Measurements from ENCODE around the gene GDPD2.

The GDPD2 gene

DNA sequence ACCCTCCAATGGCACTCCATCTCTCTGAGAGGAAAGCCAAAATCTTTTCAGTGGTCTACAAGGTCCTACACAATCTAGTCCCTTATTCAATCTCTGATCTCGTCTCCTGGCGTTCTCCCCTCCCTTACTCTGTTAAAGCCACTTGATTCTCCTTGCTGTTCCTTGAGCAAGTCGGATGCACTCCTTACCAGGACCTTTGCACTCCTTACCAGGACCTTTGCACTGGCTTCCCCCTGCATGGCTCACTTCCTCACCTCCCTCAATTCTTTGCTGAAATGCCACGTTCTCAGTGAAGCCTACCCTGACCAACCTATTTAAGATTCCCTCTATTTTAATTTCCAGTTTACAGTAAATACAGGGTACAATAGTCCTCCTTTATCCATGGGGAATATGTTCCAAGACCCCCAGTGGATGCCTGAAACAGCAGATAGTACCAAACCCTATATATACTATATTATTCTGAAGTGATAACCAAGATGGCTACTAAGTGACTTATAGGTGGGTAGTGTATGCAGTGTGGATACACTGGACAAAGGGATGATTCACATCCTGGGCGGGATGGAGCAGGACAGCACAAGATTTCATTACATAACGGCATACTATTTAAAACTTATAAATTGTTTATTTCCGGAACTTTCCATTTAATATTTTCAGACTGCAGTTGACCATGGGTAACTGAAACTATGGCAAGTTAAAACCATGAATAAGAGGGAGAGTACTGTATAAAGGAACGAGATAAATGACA lies 15.0 kb downstream of the GDPD2 start:
- no peak for DNase-seq (ENCODE audit: low read depth)

DNA sequence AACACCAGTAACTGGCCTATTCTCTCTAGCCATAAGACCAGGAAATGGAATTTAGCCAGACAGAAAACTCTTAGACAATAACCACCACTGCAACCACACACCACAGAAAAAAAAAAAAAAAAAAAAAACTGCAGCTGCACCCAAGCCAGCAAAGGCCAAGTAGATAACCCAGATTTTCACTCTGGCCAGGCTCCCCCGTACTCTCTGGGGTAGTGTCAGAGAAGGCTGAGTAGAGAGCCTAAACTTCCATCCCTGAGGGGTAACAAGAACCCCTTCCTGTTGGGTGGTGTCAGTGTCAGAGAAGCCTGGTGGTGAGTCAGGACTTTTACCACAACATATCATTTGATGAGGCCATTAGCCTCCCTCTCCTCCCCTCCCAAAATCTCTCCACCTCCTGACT lies 15.9 kb downstream of the GDPD2 start:
- no peak for DNase-seq (ENCODE audit: low read depth)

DNA sequence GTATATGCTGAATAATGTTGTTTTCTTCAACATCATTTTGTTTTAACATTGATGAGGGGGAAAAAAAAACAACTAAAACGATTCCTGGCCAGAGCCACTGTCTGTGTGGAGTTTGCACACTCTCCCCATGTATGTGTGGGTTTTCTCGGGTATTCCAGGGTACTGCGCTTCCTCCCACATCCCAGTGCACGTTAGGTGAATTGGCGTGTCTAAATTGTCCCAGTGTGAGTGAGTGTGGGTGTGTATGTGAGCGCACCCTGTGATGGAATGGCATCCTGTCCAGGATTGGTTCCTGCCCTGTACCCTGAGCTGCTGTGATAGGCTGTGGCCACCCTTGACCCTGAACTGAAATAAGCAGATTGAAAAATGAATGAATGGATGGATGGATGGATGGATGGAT lies 19.1 kb downstream of the GDPD2 start:
- DNase-seq (ENCODE audit: low read depth), result no peak

DNA sequence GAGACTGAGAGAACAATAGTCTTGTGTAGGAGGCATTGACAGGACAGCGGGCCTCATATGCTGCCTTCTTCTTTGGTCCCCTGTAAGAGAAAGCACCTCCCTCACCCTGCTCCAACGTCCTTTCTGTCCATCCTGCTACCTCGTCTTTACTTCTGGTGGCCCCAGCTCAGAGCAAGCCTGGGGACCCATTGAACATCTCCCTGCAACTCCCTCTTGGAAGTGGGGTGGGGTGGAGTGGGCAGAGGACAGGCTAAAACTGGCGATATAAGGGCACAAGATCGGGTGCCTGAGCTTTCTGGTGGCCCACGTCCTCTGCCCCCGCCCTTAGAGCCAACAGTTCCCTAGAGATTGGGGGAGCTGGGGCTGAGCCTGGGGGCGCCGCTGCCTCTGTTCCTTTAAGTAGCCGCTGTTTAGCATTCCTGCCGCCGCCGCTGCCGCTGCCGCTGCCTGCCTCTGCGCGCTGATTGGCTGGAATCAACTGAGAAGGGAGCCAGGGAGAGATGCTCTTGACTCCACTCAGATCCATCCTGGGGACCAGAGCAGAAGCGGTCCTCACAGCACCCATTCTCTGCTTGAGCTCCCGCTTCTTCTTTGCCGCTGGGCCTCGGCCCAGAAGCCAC lies 21.3 kb downstream of the GDPD2 start, which contains the start of gene DLG3:
Gene DLG3 (plus strand): TSS at position 510 of the 620 bp plus-strand sequence. CDS start 367 bp downstream, outside the sequence.
- no peak for DNase-seq (ENCODE audit: low read depth)

DNA sequence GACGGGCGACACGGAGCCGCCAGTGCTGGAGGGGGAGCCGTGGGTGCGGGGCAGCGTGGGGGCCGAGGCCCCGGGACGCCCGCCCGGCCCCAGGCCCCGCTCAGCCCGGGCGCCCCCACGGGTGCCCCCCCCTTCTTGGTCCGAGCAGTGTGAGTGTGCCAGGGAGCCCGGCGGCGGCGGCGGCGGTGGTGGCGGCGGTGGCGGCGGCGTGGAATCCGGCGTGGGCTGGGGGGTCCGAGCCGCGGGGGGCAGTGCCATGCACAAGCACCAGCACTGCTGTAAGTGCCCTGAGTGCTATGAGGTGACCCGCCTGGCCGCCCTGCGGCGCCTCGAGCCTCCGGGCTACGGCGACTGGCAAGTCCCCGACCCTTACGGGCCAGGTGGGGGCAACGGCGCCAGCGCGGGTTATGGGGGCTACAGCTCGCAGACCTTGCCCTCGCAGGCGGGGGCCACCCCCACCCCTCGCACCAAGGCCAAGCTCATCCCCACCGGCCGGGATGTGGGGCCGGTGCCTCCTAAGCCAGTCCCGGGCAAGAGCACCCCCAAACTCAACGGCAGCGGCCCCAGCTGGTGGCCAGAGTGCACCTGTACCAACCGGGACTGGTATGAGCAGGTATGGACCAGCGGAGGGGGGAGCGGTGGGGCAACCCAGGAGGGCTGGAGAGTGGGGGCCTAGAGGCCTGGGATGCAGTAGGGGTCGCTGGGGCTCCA lies 22.0 kb downstream of the GDPD2 start:
- no peak for DNase-seq (ENCODE audit: low read depth)

DNA sequence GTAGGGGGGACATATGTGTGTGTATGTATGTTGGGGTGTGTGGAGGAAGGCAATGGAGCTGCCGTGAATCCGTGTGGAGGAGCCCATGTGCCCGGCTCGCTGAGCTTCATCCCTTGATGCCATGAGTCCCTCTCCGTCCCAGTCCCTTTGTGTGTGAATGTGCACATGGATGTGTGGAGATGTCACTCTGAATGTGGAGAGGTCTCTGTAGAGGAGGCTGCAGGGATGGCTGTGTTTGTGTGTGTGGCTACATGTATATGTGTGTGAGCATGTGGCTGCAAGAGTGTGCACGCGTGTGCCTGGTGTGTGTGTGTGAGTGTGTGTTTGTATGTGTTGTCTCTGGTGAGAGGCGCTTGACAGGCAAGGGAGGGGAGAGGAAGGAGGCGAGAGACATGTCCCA lies 22.8 kb downstream of the GDPD2 start:
- DNase-seq (ENCODE audit: low read depth), result no peak

DNA sequence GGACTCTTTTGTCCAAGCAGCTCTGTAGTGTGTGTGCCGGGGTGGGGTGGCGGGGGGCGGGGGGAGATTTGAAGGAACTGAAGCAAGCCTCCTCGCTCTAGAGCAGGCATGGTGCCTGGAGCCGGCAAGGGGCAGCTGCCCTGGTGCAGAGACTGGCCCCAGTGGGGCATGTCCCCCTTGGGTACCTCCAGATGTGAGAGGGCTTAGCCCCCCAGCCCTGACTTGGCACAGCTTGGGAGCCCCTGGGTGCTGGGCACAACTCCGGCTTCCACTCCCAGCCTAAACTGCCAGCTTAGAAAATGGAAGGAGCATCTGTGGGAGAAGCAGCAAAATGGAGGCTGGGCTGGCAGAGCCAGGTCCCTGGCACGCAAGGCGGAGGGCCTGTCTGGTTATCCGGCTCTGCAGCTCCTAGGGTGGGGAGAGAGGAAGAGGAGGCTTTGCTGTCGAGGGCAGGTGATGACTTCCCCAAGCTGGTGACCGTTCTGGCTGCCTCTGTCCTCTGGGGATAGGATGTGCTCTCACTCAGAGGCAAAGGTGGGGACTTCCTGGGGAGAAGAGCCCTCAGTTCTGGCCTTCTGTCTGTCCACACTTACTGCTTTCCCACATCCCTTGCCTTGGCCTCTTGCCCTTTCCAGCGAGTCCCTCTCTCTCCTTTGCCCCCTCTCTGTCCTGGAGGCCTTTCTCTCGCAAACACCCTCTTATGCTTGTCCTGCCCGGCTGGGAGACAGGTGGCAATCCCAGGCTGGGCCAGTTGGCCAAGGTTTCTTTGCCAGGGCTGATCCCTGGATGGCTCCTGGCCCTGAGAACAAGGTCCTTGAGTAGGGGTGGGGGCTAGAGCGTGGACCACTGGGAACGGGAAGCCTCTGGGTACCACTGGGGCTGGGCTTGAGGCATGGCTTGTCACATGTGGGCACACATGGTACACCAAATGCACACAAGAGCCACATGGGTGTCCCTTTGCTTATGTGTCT lies 23.6 kb downstream of the GDPD2 start:
- DNase-seq (ENCODE audit: low read depth), result no peak

DNA sequence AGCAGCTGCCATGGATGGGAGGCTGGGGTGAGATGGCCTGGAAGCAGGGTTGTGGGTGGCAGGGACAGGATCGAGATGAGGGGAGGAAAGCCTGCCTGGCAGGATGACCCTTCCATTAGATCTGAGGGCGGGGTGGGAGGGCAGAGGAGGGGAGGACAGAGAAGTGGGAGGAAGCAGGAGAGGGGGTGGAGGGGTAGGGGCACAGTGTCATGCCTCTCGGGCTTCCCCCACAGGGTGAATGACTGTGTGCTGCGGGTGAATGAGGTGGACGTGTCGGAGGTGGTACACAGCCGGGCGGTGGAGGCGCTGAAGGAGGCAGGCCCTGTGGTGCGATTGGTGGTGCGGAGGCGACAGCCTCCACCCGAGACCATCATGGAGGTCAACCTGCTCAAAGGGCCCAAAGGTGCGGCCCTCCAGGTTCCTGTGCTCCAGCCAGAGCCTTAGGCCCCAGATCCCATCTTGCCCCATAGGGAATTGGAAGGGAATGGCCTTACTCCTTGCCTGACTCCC lies 26.4 kb downstream of the GDPD2 start:
- no peak for DNase-seq (ENCODE audit: low read depth)

DNA sequence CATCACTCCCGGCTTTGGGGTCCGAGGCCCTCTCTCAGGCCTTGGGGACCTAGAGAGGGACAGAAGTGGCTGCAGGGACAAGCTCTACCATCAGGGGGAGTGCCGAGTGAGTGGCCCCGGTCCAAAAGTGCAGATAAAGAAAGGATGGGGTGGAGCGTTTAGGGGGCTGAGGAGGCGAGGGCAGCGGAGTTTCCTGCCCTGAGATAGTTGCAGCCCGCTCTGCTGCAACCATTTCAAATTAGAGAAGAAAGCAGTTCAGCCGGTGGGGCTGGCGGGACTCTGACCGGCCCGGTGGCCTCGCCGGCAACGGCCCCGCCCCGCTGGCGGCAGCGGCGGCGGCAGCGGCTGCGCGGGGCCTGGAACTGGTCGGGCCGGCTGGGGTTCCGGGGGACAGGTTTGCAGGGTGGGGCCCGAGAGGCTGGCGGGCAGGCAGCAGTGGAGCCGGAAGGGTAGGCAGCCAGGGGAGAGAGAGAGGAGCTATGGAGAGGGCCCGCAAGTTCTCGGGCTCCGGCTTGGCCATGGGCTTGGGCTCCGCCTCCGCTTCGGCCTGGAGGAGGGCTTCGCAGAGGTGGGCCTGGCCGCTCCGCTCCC lies 29.1 kb downstream of the GDPD2 start:
- DNase-seq (ENCODE audit: low read depth), result no peak

DNA sequence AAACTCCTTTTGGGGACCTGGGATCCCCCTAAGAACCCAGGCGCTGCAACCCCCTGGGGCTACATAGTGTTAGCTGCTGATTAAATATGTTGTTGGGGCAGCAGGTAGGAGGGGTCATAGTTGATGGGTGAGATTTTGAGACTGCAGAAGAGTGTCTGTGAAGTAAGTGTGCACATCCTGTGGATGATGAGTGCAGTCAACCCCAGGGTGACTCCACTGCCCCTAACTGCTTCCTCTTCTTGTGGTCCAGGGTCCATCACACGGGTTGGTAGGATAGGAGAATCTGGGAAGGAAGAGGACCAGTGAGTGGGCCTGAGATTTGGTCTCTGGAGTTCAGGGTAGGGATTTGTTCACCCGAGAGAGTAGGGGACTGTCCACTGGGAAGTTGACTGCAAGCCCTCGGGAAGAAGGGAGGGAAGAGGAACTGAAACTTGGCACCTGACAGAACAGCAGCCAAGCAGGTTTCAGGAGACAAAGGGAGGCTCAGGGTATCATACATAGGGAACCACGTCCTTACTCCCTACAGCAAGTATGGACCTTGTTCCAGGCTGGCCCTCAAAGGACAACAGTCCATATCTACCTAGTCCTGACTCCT lies 30.0 kb downstream of the GDPD2 start:
- no peak for DNase-seq (ENCODE audit: low read depth)

DNA sequence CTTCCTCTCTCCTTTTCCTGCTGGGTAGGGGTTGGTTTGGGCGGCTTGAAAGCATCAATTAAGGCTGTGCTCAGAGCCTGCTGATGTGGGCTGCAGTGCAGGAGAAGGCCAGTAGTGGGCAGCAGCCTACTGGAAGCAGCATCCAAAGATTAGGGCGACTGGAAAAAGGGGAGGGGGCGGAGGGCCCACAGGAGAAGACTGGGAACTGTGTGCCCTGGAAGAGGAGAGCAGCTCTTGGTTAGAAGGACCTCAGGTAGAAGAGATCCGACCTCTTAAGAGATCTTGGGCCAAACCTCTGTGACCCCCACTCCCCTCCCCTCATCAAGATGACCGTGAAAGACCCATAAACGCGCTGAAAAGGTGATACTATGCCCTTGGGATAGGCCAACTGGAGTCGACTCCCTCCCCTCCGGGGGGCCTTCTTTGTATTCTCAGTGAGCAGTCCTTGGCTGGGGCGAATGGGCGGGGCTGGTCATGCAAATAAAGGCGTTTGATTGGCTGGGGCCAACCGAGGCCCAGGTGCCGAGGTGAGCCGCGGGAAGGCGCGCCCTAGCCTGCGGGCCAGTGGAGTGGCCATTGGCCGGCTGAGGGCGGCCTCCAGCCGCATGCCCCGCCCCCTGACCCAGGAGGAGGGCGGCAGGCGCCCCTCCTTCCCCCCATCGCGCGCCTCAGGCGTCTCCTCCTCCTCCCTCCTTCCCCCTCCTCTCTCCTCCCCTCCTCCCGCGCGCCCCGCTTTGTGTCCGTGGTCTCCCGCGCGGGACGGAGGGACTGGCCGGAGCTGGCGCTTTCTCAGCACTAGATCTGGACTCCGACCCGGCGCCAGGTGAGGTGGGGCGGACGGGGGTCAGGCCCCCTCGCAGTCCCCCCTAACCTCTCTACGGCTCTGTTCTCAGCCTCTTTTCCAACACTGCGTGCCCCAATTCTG lies 31.6 kb downstream of the GDPD2 start:
- DNase-seq (ENCODE audit: low read depth), result no peak

DNA sequence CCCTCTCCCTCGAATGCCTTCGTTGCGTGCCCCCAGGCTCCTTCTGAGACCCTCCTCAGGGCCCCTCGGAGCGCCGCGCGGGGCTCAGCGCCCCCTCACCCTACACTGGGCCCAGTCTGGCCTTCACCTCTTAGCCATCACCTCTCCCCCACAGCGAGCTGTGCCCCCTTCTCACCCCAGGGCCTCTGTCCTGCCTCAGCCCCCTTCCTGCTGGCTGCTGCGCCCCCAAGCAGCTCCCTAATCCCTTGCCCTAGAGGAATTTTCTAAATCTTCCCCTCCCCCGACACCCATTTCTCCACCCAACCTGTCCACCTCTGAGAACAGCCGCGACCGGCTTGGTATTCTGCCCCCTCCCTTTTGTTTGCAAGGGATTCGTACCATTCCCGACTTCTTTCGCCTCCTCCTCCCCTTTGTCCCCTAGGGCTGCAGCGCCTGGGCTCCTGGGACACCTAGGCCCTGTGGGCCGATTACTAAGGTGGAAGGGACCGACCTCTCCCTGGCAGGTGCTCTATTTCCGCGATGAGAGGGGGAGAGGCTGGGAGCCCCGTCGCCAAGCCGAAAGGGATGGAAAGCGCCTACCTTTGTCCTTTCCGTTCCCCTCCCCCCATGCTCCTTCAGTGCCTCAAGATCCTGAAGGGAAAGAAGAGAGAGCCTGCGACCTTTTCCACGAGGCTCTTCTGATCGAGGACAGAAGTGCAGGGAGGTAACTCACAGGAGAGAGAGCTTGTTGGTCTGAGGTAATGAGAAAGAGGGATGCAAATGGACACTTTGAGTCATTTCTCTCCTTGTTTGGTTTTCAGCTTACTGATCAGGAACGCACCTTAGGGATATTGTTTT lies 32.5 kb downstream of the GDPD2 start:
- DNase-seq (ENCODE audit: low read depth), result no peak

DNA sequence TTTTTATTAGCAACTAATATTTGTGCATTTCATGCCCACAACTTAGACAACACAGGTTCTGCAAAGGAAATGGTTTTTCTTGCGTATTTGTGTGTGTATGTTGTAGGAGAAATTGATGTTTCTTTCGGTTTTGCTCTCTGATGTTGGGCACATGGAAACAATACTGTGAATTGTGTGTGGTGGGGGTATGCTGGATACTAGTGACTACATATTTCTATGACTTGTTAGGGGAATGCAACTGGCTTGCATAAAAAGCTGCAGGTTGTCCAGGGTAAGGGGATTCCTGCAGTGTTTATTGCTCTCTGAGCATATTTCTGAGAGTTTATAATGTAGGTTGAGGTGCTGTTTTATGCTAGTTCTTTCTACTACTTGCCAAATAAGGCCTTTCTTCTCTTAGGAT lies 33.1 kb downstream of the GDPD2 start:
- DNase-seq (ENCODE audit: low read depth), result no peak

DNA sequence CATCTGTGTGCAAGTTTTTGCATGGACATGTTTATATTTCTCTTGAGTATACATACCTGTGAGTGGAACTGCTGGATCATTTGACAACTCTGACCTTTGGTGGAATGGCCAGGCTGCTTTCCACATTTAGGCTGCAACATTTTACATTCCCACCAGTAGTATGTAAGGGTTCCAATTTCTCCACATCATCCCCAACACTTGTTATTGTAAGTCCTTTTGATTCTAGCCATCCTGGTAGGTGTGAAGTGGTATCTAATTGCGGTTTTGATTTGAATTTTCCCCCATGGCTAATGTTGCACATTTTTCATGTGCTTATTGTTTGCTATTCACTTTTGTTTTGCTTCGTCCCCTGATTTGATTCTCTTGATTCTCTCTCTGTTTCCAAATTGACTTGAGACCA lies 37.9 kb downstream of the GDPD2 start:
- no peak for DNase-seq (ENCODE audit: low read depth)

DNA sequence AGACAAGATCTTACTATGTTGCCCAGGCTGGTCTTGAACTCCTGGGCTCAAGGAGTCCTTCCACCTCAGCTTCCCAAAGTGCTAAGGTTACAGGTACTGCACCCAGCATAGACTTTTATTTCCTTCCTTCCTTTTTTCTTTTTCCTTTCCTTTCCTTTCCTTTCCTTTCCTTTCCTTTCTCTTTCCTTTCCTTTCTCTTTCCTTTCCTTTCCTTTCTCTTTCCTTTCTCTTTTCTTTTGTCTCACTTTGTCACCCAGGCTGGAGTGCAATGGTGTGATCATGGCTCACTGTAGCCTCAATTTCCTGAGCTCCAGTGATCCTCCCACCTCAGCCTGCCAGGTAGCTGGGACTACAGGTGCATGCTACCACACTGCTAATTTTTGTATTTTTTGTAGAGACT lies 40.9 kb downstream of the GDPD2 start:
- DNase-seq (ENCODE audit: low read depth), result no peak

DNA sequence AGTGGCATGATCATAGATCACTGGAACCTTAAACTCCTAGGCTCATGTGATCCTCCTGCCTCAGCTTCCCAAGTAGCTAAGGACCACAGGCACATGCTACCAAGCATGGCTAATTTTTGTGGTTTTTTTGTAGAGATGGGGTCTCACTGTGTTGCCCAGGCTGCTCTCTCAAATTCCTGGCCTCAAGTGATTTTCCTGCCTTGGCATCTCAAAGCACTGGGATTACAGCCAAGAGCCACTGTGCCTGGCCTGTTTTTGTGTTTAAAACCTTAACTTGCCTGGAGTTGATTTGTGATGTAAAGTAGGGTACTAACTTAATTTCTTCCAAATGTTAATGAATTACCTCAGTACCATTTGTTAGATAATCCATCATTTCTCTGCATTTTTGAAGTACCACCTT lies 43.9 kb downstream of the GDPD2 start:
- DNase-seq (ENCODE audit: low read depth), result no peak

DNA sequence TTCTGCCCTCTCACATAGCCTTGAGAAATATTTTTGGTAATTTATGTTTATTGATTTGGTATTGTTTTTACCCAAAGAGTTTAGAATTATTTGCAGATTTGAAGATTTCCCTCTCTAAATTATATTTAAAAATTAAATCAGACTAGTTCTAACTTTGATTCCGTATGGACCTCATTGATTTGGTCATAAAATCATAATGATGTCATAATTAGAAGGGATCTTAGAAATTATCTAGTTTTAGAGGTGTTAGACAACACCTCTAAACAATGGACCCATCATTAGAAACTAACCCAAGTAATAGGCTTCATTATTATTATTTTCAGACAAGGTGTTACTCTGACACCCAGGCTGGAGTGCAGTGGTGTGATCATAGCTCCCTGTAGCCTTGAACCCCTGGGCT lies 45.6 kb downstream of the GDPD2 start:
- DNase-seq (ENCODE audit: low read depth), result no peak

DNA sequence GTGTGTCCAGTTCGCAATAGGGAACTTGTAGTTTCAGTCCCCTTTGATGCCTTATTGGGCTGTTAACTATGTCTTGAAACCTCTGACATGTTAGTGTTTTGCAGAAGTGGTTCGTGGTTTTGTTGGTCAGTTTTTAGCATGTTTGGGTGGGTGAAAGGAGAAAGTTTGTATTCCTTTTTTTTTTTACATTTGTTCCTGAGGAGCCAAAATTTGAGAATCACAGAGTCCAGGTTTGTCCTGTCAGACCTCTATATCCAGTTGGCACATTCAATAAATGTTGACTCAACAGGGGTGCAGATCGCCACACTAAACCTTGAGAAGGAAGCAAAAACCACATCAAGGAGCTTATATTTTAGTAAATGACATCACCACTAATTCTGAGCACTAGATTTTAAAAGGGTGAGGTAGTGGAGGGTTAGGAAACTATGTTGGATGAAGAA lies 47.8 kb downstream of the GDPD2 start:
- no peak for DNase-seq (ENCODE audit: low read depth)
